Measurements from ENCODE around the gene DLG2.

DNA sequence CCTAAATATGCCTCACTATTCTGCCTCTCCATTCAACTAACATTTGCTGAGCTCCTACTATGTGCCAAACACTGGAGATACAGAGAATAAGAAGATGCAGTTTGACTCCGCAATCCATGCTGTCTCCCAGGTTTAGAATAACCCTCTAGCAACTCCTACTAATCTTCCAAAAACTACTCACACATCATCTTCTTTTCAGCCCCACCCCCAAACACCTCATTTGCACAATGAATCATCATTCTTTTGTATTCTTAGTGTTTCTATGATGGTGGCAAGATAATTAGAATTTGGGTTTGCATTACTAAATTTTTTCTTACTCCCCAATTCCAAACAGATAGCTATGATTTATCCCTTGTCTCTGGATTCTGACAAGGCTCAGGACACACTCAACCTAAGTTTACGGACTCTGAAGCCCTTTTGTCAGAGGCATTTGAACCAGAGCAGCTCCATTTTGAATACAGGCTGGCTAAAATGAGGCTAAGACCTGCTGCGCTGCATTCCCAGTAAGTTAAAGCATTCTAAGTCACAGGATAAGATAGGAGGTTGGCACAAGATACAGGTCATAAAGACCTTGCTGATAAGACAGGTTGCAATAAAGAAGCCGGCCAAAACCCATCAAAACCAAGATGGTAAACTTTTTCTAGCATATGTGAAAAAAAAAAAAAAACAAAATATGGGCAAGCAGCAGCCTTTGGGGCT is 1038.9 kb downstream of the DLG2 start:
- TF ChIP-seq, protein P1, sequence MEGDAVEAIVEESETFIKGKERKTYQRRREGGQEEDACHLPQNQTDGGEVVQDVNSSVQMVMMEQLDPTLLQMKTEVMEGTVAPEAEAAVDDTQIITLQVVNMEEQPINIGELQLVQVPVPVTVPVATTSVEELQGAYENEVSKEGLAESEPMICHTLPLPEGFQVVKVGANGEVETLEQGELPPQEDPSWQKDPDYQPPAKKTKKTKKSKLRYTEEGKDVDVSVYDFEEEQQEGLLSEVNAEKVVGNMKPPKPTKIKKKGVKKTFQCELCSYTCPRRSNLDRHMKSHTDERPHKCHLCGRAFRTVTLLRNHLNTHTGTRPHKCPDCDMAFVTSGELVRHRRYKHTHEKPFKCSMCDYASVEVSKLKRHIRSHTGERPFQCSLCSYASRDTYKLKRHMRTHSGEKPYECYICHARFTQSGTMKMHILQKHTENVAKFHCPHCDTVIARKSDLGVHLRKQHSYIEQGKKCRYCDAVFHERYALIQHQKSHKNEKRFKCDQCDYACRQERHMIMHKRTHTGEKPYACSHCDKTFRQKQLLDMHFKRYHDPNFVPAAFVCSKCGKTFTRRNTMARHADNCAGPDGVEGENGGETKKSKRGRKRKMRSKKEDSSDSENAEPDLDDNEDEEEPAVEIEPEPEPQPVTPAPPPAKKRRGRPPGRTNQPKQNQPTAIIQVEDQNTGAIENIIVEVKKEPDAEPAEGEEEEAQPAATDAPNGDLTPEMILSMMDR (conservative IDR thresholded peaks at IDR 0.05; ENCODE audit: low read depth, low read length): no peak
- TF ChIP-seq POLR2A (IDR thresholded peaks at IDR 0.05; ENCODE audit: low read depth, low read length) (no peak), CHD1 (IDR thresholded peaks at IDR 0.05; ENCODE audit: low read depth, low read length) (no peak), RAD21 (IDR thresholded peaks at IDR 0.05; ENCODE audit: low read length) (no peak), RCOR1 (IDR thresholded peaks at IDR 0.05; ENCODE audit: insufficient replicate concordance, low read length) (no peak), CEBPB (IDR thresholded peaks at IDR 0.05; ENCODE audit: low read depth, low read length) (no peak), MXI1 (IDR thresholded peaks at IDR 0.05; ENCODE audit: borderline replicate concordance, low read depth, low read length) (no peak), SMC3 (IDR thresholded peaks at IDR 0.05; ENCODE audit: low read depth, low read length) (no peak), FOS (IDR thresholded peaks at IDR 0.05; ENCODE audit: low read depth, low read length) (no peak)

All from IMR-90 (cell line).